GM11168 (cell line): Measurements from ENCODE around the gene FAM9C.
"Not testable (repeated sequence)": the region's sequence is repeated elsewhere in the genome, so short reads cannot be mapped to it uniquely, and the experiment has no call there.

Source experiments
- in situ Hi-C: fragments of 300-500 bp; cut with MboI; formaldehyde crosslinking; loops from one replicate; pipeline ENCODE4 v1.12.0; 2022; ENCODE audit warnings: low sequenced_read_pairs; ENCODE audit not compliant: unreplicated experiment

FAM9C gene

GRCh38 chrX:13078739-13079444 is 34.5 kb upstream of the FAM9C start:
- in situ Hi-C loops = no loop called here

- in situ Hi-C loops = no loop called here
These were observed 32.7 kb upstream of the FAM9C start for GRCh38 chrX:13077168-13077567.

- in situ Hi-C loops = no loop called here
These were observed 31.9 kb upstream of the FAM9C start for GRCh38 chrX:13076176-13076961.

- in situ Hi-C loops = no loop called here
These were observed 30.2 kb upstream of the FAM9C start for GRCh38 chrX:13074297-13075262.

GRCh38 chrX:13069771-13070416 is 25.5 kb upstream of the FAM9C start:
- in situ Hi-C loops = no loop called here

- in situ Hi-C loops = no loop called here
These were observed 24.2 kb upstream of the FAM9C start for GRCh38 chrX:13068651-13069050.

GRCh38 chrX:13067773-13068172 is 23.4 kb upstream of the FAM9C start:
- in situ Hi-C loops = no loop called here

- in situ Hi-C loops = no loop called here
These were observed 22.0 kb upstream of the FAM9C start for GRCh38 chrX:13066391-13066790.

- in situ Hi-C loops = no loop called here
These were observed 20.3 kb upstream of the FAM9C start for GRCh38 chrX:13064599-13065143.

GRCh38 chrX:13063124-13063523 is 18.7 kb upstream of the FAM9C start:
- in situ Hi-C loops = not testable (repeated sequence)

- in situ Hi-C loops = not testable (repeated sequence)
These were observed 17.9 kb upstream of the FAM9C start for GRCh38 chrX:13062331-13062730.

GRCh38 chrX:13061215-13061708 is 16.8 kb upstream of the FAM9C start:
- in situ Hi-C loops = not testable (repeated sequence)

GRCh38 chrX:13059637-13060499 is 15.4 kb upstream of the FAM9C start:
- in situ Hi-C loops = no loop called here

- in situ Hi-C loops = no loop called here
These were observed 11.1 kb upstream of the FAM9C start for GRCh38 chrX:13055486-13055885.

- in situ Hi-C loops = no loop called here
These were observed 8.8 kb upstream of the FAM9C start for GRCh38 chrX:13053171-13053570.

- in situ Hi-C loops = no loop called here
These were observed 7.2 kb upstream of the FAM9C start for GRCh38 chrX:13051529-13052172.

GRCh38 chrX:13051167-13051528 is 6.7 kb upstream of the FAM9C start:
- in situ Hi-C loops = no loop called here

GRCh38 chrX:13050151-13050550 is 5.7 kb upstream of the FAM9C start:
- in situ Hi-C loops = no loop called here
